Activated CD4-positive, alpha-beta memory T cell treated with anti-CD3 and anti-CD28 coated beads for 36 hours (primary cell): ENCODE data around the gene ABHD16B. TPM values are rescaled to one million over a fixed set of nuclear protein-coding genes. Genes with fewer than 3 reads are reported as not detected.

Experiments
- total RNA-seq, 2 experiments: library from RNA; stranded (reverse); gene quantifications; one replicate each; pipeline ENCODE4 v1.2.3, GENCODE V29; 2021

The ABHD16B gene
- total RNA-seq, 2 experiments from 2014 or later: not detected

Other genes starting within 250 kb of the ABHD16B start
- gene GMEB2, start 234.4 kb upstream of the ABHD16B start, total RNA-seq: 10 to 100 TPM; 13.6 to 14.0 TPM
- 10 to 100 TPM; 17.3 to 18.0 TPM for gene STMN3, start 208.1 kb upstream of the ABHD16B start, total RNA-seq
- 10 to 100 TPM; 38.0 to 38.3 TPM for gene RTEL1, start 203.2 kb upstream of the ABHD16B start, total RNA-seq
- not detected for gene TNFRSF6B, start 164.8 kb upstream of the ABHD16B start, total RNA-seq
- gene ARFRP1, start 153.5 kb upstream of the ABHD16B start, total RNA-seq: 10 to 100 TPM; 54.6 to 58.4 TPM
- gene ZGPAT, start 153.5 kb upstream of the ABHD16B start, total RNA-seq: 10 to 100 TPM; 28.7 to 29.9 TPM
- gene LIME1, start 124.8 kb upstream of the ABHD16B start, total RNA-seq: 10 to 100 TPM; 14.7 to 17.6 TPM
- 10 to 100 TPM; 58.9 to 59.0 TPM for gene SLC2A4RG, start 121.7 kb upstream of the ABHD16B start, total RNA-seq
- 1 to 10 TPM; 4.6 to 5.5 TPM for gene ZBTB46, start 30.2 kb upstream of the ABHD16B start, total RNA-seq
- 10 to 100 TPM; 67.8 to 70.8 TPM for gene TPD52L2, start 3.8 kb downstream of the ABHD16B start, total RNA-seq
- 10 to 100 TPM; 33.7 to 33.8 TPM for gene DNAJC5, start 33.6 kb downstream of the ABHD16B start, total RNA-seq
- gene UCKL1, start 94.9 kb downstream of the ABHD16B start, total RNA-seq: 10 to 100 TPM; 26.6 to 29.6 TPM
- gene ZNF512B, start 108.4 kb downstream of the ABHD16B start, total RNA-seq: 10 to 100 TPM; 12.5 to 13.5 TPM
- gene SAMD10, start 118.1 kb downstream of the ABHD16B start, total RNA-seq: 10 to 100 TPM; 23.7 to 24.5 TPM
- gene PRPF6, start 119.6 kb downstream of the ABHD16B start, total RNA-seq: 10 to 100 TPM; 62.3 to 63.1 TPM
- 1 to 10 TPM; 3.1 TPM for gene C20orf204, start 174.7 kb downstream of the ABHD16B start, total RNA-seq
- gene SOX18, start 188.1 kb downstream of the ABHD16B start, total RNA-seq: not detected
- gene TCEA2, start 201.7 kb downstream of the ABHD16B start, total RNA-seq: 10 to 100 TPM; 27.3 to 29.9 TPM
- 10 to 100 TPM; 43.2 to 44.4 TPM for gene RGS19, start 218.0 kb downstream of the ABHD16B start, total RNA-seq
- under 1 TPM; 0.63 to 0.71 TPM for gene OPRL1, start 218.6 kb downstream of the ABHD16B start, total RNA-seq
- gene LKAAEAR1, start 222.9 kb downstream of the ABHD16B start, total RNA-seq: not detected
- not detected for gene NPBWR2, start 246.1 kb downstream of the ABHD16B start, total RNA-seq